Measurements from ENCODE around the gene GATD1. TPM values are rescaled to one million over a fixed set of nuclear protein-coding genes. Genes with fewer than 3 reads are reported as not detected.
"Not testable (repeated sequence)": the region's sequence is repeated elsewhere in the genome, so short reads cannot be mapped to it uniquely, and the experiment has no call there.

Gene GATD1
- total RNA-seq, 2 donors from 2014 or later: 13.3 to 29.8 TPM

- peak overlapping the region; percentile 86 to 90 for H3K27ac ChIP-seq
- H3K36me3 ChIP-seq: no peaks in the 10 kb centered on the region
- TF ChIP-seq CTCF (IDR thresholded peaks at IDR 0.05): no peak
- peak overlapping the region; percentile 67 to 97 for H3K4me3 ChIP-seq
- no peaks in the 10 kb centered on the region for H3K9me3 ChIP-seq
- no peaks in the 10 kb centered on the region for H3K27me3 ChIP-seq
- no peak for DNase-seq (ENCODE audit: low spot score)
- H3K4me1 ChIP-seq: peaks cover 0 to 32% of the 10 kb centered on the region in 2 donors
Observed at GRCh38 chr11:746289-747157, 30.8 kb downstream of the GATD1 start.

GRCh38 chr11:745428-745827 lies 31.9 kb downstream of the GATD1 start:
- Histone ChIP-seq H3K27me3 (no peaks in the 10 kb centered on the region), H3K4me1 (peaks cover 0 to 32% of the 10 kb centered on the region in 2 donors), H3K36me3 (no peaks in the 10 kb centered on the region), H3K9me3 (no peaks in the 10 kb centered on the region), H3K27ac (no peak overlapping the region), H3K4me3 (no peak overlapping the region)
- no peak for TF ChIP-seq CTCF (IDR thresholded peaks at IDR 0.05)
- DNase-seq (ENCODE audit: low spot score): no peak

GRCh38 chr11:742571-743201 lies 34.6 kb downstream of the GATD1 start:
- no peaks in the 10 kb centered on the region for H3K36me3 ChIP-seq
- H3K9me3 ChIP-seq: no peaks in the 10 kb centered on the region
- no peak for DNase-seq (ENCODE audit: low spot score)
- no peak overlapping the region for H3K4me3 ChIP-seq
- TF ChIP-seq CTCF (IDR thresholded peaks at IDR 0.05): no peak
- H3K27me3 ChIP-seq: no peaks in the 10 kb centered on the region
- no peak overlapping the region for H3K27ac ChIP-seq
- peaks cover 0 to 11% of the 10 kb centered on the region in 2 donors for H3K4me1 ChIP-seq

GRCh38 chr11:742156-742546 lies 35.1 kb downstream of the GATD1 start:
- H3K9me3 ChIP-seq: no peaks in the 10 kb centered on the region

GRCh38 chr11:737899-738298 lies 39.4 kb downstream of the GATD1 start:
- H3K27ac ChIP-seq; H3K36me3 ChIP-seq; H3K27me3 ChIP-seq; H3K4me1 ChIP-seq; H3K4me3 ChIP-seq; DNase-seq (ENCODE audit: low spot score); H3K9me3 ChIP-seq: not testable (repeated sequence)

More at GRCh38 chr11:742156-742546, 35.1 kb downstream of the GATD1 start:
- H3K27ac ChIP-seq: no peak overlapping the region
- H3K4me3 ChIP-seq: no peak overlapping the region
- no peak for TF ChIP-seq CTCF (IDR thresholded peaks at IDR 0.05)
- H3K4me1 ChIP-seq: peaks cover 0 to 10% of the 10 kb centered on the region in 2 donors
- H3K27me3 ChIP-seq: no peaks in the 10 kb centered on the region
- no peak for DNase-seq (ENCODE audit: low spot score)
- H3K36me3 ChIP-seq: no peaks in the 10 kb centered on the region

GRCh38 chr11:737366-737765 lies 39.9 kb downstream of the GATD1 start:
- H3K9me3 ChIP-seq: no peaks in the 10 kb centered on the region
- no peak for TF ChIP-seq CTCF (IDR thresholded peaks at IDR 0.05)

GRCh38 chr11:734541-734940 lies 42.7 kb downstream of the GATD1 start:
- not testable (repeated sequence) for H3K27ac ChIP-seq; H3K36me3 ChIP-seq; H3K4me3 ChIP-seq; H3K9me3 ChIP-seq; DNase-seq (ENCODE audit: low spot score); H3K27me3 ChIP-seq; H3K4me1 ChIP-seq

More at GRCh38 chr11:737366-737765, 39.9 kb downstream of the GATD1 start:
- DNase-seq (ENCODE audit: low spot score): no peak
- H3K4me1 ChIP-seq: no peaks in the 10 kb centered on the region
- no peaks in the 10 kb centered on the region for H3K27me3 ChIP-seq
- no peak overlapping the region for H3K27ac ChIP-seq
- no peak overlapping the region for H3K4me3 ChIP-seq
- no peaks in the 10 kb centered on the region for H3K36me3 ChIP-seq

Measured in right atrium auricular region (tissue), 2 donors.